GM23248 (cell line): ENCODE results near the gene NVL.

Source experiments
- EZH2 ChIP-seq: fragments of 200-600 bp; sonication (generic); IDR thresholded peaks from 2 replicates; pipeline ENCODE4 v1.6.1; 2018; ENCODE audit warnings: antibody characterized with exemption, mild to moderate bottlenecking; ENCODE audit not compliant: insufficient read depth, poor library complexity, severe bottlenecking
- EZH2phosphoT487 ChIP-seq: fragments of 200-600 bp; sonication (generic); IDR thresholded peaks from 2 replicates; pipeline ENCODE4 v1.6.1; 2018; ENCODE audit warnings: antibody characterized with exemption, moderate library complexity, mild to moderate bottlenecking, low read depth; ENCODE audit not compliant: insufficient read depth

DNA sequence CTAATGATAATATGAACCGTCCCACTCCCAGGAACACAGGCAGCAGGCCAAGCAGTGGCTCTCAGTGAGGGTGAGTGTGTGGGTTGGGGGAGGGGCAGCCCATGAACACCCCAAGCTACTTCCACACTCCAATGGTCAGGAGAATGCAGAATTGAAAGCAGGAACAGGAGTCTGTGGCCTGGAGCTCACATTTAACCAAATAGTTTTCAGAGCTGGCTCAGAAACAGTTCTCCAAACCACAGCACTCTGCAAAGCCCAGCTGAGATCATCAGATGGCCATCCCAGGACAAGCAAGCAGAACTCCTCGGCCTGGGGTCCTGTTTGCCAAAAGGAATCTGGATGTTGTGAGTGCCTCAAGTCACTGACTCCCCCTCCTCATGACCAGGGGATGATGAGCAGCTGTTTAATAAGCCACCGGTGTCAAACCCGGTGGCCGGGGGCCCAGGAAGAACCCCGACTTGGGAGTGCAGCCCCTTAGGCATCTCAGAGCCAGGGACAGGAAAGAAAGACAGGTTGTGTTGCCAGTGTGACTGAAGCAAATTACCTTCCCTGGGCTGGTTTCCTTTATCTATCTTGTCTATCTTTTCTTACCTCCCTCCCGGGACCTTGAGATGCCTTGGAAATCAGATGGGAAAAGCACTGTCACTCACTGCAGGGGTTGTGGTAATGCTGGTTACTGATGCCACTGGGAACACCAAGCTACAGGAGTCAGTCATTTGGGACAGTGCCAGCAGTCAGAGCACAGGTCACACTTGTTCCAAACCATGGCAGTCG is 126.5 kb downstream of the NVL start:
- TF ChIP-seq EZH2phosphoT487, result no peak
- TF ChIP-seq EZH2, result no peak
